VCaP (cell line): ENCODE measurements around the gene CCL4.
"Not testable (repeated sequence)": the region's sequence is repeated elsewhere in the genome, so short reads cannot be mapped to it uniquely, and the experiment has no call there.

ENCODE experiments used
- H3K27ac ChIP-seq: fragments of 450-650 bp; 2 replicates; pipeline ENCODE4 v1.5.1; 2017
- TF ChIP-seq, protein P1 (sequence below): fragments of 450-650 bp; conservative IDR thresholded peaks from 2 replicates; pipeline ENCODE4 v1.5.1; 2017; ENCODE audit warnings: mild to moderate bottlenecking, moderate library complexity

The CCL4 gene

DNA sequence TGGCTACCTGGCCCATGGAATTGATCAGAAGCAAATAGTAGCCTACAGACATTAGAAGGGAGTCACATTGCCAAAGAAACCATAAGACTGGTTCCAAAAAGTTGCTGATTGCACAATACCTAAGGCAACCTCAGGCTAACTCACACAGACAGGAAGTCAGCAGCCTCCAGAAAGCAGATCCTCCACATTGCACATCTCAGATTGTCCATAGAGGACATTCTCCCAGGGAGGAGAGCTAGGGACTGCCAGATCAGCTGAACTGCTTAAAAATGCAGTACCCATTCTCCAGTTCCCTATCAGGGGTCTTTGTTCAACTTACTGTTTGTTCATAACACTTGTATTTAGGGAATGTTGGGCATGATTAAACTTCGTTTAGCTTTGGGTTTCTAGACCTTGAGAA lies 17.9 kb upstream of the CCL4 start:
- TF ChIP-seq, protein P1, sequence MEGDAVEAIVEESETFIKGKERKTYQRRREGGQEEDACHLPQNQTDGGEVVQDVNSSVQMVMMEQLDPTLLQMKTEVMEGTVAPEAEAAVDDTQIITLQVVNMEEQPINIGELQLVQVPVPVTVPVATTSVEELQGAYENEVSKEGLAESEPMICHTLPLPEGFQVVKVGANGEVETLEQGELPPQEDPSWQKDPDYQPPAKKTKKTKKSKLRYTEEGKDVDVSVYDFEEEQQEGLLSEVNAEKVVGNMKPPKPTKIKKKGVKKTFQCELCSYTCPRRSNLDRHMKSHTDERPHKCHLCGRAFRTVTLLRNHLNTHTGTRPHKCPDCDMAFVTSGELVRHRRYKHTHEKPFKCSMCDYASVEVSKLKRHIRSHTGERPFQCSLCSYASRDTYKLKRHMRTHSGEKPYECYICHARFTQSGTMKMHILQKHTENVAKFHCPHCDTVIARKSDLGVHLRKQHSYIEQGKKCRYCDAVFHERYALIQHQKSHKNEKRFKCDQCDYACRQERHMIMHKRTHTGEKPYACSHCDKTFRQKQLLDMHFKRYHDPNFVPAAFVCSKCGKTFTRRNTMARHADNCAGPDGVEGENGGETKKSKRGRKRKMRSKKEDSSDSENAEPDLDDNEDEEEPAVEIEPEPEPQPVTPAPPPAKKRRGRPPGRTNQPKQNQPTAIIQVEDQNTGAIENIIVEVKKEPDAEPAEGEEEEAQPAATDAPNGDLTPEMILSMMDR, result no peak
- H3K27ac ChIP-seq, result no peak overlapping the region; the same call in 1 of the 2 replicates

DNA sequence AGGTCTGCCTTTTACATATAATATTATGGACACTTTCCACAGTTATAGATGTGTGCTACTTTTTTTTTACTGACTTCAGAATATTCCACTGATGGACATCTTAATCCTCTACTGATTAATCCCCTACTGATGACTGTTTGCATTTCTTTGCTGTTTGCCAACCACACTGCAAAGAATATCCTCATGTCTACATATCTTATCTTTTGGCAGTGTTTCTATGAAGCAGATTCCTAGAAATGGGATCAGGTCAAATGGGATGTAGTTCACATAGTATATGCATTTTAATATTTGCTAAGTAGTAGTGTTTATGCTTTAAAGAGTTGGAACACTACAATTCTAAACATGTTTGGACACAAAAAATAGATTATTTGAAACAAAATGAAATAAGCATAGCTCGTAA lies 16.8 kb upstream of the CCL4 start:
- H3K27ac ChIP-seq, result no peak overlapping the region
- TF ChIP-seq, protein P1, result no peak

DNA sequence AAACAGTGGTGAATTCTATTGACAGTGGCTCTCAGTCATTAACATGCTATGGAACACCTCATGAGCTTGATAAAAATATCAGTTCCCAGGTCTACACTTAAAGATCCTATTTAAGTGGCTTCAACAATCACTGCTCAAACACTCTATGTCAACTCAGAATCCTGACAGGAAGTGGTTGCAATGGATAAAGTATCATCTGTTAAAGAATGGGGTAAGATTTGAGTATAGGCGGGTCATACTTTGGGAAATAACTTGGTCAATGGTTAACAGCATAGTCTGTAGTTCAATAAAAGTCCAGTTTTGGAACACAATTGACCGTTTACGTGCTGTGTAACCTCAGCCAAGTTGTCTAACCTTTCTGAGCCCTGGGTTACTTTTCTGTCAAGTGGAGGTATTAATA lies 16.2 kb upstream of the CCL4 start:
- not testable (repeated sequence) for H3K27ac ChIP-seq

DNA sequence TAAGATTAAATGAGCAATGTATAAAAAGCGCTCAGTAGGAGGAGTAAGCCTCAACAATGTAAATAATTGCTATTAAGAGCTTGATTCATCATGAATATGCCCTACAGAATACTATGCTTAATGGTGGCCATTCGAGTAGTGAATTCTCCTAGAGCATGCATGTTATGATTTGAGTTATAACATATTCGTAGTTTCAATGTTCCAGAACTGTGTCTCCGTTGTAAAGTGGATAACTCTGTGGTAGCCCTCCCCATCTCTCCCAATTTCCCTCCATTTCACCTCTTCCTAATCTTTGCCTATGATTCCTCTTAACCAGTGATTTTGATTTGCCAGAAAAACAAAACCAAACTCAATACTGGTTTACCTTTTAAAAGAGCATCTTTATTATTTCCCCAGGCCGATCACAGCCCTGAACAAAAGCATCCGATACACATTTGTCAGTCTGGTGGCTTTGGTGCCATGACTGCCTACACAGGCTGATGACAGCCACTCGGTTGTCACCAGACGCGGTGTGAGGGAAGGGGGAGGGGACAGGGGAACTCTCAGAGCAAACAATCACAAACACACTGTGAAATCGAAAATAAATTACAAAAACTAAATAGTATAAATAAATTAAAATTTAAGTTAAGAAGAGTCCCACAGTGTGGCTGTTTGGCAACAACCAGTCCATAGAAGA lies 15.6 kb upstream of the CCL4 start:
- H3K27ac ChIP-seq, result not testable (repeated sequence)

DNA sequence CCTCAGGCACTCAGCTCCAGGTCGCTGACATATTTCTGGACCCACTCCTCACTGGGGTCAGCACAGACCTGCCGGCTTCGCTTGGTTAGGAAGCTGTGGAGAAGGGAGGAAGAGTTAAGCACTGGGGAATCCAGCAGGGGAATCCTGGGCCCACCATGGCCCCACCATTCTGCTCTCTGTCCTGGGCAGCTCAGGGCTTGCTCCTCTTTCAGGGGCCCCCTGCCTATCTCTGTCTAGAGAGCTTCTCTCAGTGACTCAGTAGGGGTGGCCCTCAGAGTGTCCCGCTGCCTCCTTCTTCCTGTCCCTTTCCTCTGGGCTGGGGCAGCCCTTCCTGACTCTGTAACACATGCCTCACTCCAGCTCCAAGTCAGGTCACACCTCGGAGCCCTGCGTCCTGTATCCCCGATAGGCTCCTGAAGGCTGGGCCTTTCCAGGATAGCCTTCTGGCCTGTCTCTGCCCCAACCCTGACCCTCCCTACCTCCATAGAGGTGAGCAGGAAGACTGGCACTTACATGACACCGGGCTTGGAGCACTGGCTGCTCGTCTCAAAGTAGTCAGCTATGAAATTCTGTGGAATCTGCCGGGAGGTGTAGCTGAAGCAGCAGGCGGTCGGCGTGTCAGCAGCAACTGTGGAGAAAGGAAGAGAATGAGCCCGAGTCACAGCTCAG lies 14.8 kb upstream of the CCL4 start:
- TF ChIP-seq, protein P1, result no peak
- H3K27ac ChIP-seq, result no peak overlapping the region

DNA sequence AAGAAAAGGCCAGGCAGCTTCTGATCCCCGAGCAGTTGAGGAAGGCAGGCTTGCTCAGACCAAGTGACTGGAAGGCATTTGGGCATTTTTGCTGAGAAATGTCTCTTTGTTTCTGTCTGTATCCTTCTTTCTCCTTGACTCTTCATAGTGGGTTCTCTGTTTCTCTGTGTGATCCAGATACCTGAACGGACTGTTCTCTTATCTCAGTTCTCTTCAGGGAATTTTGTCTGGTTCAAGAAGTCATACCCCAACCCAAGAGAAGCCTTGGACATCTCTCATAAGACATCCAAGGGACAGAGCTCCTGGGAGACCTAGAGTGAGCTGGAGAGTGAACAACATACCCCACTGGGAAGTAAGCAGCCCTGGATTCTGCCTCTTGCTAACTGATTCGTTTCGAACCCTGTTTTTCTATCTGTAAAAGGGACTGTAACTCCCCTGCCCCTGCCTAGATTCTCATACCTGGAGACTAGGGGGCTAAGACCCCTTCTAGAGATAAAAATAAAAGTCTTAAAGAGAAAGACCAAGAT lies 14.2 kb upstream of the CCL4 start:
- TF ChIP-seq, protein P1, result no peak
- H3K27ac ChIP-seq, result no peak overlapping the region

DNA sequence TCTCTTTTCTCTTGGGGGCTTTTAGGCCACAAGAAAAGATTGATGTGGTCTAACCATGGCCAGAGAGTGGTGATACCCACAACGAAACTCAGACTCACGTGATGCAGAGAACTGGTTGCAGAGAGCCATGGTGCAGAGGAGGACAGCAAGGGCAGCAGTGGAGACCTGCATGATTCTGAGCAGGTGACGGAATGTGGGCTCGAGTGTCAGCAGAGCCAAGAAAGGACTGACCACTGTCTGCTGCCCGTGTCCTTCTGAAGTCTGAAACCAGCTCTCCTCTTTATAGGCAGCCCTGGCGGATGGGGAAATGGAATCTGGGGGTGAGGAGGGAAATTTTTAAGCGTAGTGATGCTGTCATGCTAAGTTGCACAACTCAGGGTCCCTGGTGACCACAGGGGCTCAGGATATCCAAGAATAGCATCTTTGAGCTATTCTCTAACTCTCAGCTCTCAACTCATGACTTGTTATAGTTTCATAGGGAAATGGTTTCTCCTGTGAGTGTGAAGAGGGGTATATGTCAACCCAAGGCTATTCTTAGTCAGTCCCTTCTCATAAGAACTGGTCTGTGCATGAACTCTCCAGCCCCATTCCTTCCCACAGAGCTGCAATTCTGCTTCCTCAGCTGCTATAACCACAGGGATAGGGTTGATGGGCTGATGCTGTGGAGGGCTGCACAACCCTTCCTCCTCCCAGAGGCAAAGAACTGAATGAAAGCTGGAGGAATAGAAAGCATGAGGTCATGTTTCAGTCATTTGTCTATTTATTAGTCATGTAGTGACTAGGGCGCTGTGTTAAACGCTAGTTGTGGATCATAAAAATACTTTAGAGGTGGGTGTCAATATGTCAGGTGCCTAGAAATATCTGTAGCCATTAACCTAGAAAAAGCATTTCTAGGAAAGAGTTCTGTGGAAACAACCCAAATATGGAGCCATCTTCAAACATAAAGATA lies 13.5 kb upstream of the CCL4 start, which contains the start of gene CCL3:
TSS of gene CCL3 (minus strand) at position 256 of the 949 bp plus-strand sequence. CDS start at position 171, 85 bp downstream.
- TF ChIP-seq, protein P1, result no peak

DNA sequence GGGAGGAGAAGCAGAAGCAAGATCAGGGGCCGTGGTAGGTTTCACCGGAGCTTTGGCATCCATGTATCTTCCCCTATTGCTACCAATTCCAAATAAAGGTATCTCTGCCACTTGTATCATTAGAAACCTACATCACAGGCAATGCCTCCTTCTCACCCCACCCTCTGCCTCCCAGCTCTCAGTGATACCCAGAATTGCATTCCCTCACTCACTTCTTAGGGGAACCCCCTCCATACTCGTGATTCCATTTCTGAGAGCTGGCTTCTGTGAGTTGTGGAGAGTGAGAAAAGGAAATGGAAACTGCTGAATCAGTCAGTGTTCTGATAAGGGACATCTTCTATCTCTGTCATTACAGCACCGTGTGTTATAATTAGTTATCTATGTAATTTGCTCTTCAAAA lies 11.4 kb upstream of the CCL4 start:
- TF ChIP-seq, protein P1, result no peak
- H3K27ac ChIP-seq, result no peak overlapping the region

More for the DNA sequence above, 13.5 kb upstream of the CCL4 start, which contains the start of gene CCL3:
- no peak within 1 kb of the TSS for H3K27ac ChIP-seq

DNA sequence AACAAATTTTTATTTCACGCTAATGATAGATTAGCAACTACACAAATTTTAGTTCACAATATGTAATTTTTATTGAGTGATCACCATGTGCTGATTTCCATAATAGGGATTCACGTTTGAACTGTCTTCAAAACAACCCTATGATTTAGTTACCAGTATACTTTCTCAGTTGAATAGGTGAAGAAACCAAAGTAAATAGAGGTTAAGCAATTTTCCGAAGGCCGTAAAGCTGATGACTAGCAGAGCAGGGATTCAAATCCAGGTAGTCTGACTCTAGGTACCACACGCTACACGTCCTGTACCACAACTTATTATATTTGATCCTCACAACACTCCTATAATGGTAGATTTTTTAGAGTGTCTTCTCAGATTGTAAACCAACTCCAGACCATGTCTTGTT lies 10.9 kb upstream of the CCL4 start:
- not testable (repeated sequence) for H3K27ac ChIP-seq
